Gastrocnemius medialis (tissue), 4 donors: ENCODE results near the gene CCP110. TPM values are rescaled to one million over a fixed set of nuclear protein-coding genes. Genes with fewer than 3 reads are reported as not detected.

Source experiments
- ATAC-seq, 2 donors: fragments of 150-250 bp; one replicate each; pipeline ENCODE4 v1.9.1; 2016
- DNase-seq, 2 donors: peaks; one replicate each; pipeline ENCODE4 v3.0.0-alpha.2; 2019
- H3K27ac ChIP-seq, 4 donors: fragments of 200-600 bp; sonication (generic); 1 replicate in 1 of 4; 2 replicates in 3 of 4; pipeline ENCODE4 v1.5.1; 2016 to 2018; ENCODE audit warnings: mild to moderate bottlenecking in 2 of 4, moderate library complexity in 1 of 4
- H3K27me3 ChIP-seq, 3 donors: fragments of 200-600 bp; sonication (generic) in 2 of 3; 1 replicate in 1 of 3; 2 replicates in 2 of 3; pipeline versions ENCODE4 v1.5.1 to v1.6.0; 2016 to 2019; ENCODE audit warnings: mild to moderate bottlenecking in 1 of 3, moderate library complexity in 1 of 3
- H3K36me3 ChIP-seq, 2 donors: fragments of 200-600 bp; sonication (generic) in 1 of 2; one replicate each; pipeline ENCODE4 v1.5.1; 2017 to 2018
- H3K4me1 ChIP-seq, 2 donors: fragments of 200-600 bp; sonication (generic) in 1 of 2; one replicate each; pipeline ENCODE4 v1.5.1; 2016 to 2017; ENCODE audit warnings: mild to moderate bottlenecking in 2 of 2
- H3K4me3 ChIP-seq, 4 donors: fragments of 200-600 bp; sonication (generic) in 3 of 4; 1 replicate in 1 of 4; 2 replicates in 3 of 4; pipeline ENCODE4 v1.5.1; 2016 to 2019; ENCODE audit warnings: mild to moderate bottlenecking in 2 of 4
- H3K9me3 ChIP-seq, 3 donors: fragments of 200-600 bp; sonication (generic) in 2 of 3; 1 replicate in 1 of 3; 2 replicates in 2 of 3; pipeline ENCODE4 v1.5.1; 2016 to 2019
- POLR2A ChIP-seq, 2 donors: fragments of 450-650 bp; IDR thresholded peaks; one replicate each; pipeline ENCODE4 v1.6.1; 2017; ENCODE audit warnings: antibody characterized with exemption in 2 of 2, mild to moderate bottlenecking in 2 of 2, moderate library complexity in 2 of 2
- in situ Hi-C, 4 donors: fragments of 200-750 bp; cut with MboI; loops; one replicate each; pipeline versions ENCODE4 v1.15.0 to v1.8.0; 2017; ENCODE audit warnings: low sequenced_read_pairs in 4 of 4
- intact Hi-C: fragments of 100-400 bp; cut with DNase I; formaldehyde crosslinking; loops from one replicate; pipeline ENCODE4 v1.15.1; 2023; ENCODE audit warnings: low total_unique reads
- total RNA-seq, 4 donors: library from RNA; depleted of rRNA; stranded (reverse); fragments of >200 nt; gene quantifications; one replicate each; pipeline versions ENCODE4 v1.1.0 to v1.2.3, GENCODE V29; 2016
- TF ChIP-seq, protein P1 (sequence below), 5 experiments: fragments of 450-650 bp in 3 of 5; fragments of 200-600 bp in 2 of 5; sonication (generic) in 2 of 5; IDR thresholded peaks in 4 of 5; conservative IDR thresholded peaks in 1 of 5; 1 replicate in 4 of 5; 2 replicates in 1 of 5; pipeline ENCODE4 v1.5.1; 2016 to 2019; ENCODE audit warnings: antibody characterized with exemption in 5 of 5, mild to moderate bottlenecking in 3 of 5, moderate library complexity in 3 of 5

CCP110 gene
- total RNA-seq, 4 donors from 2014 or later = 6.8 to 8.8 (median 7.0) TPM

GRCh38 chr16:19589106-19589505 is 65.4 kb downstream of the CCP110 start:
- intact Hi-C loops (no loop called here), in situ Hi-C loops (no loop called here)
- no peak overlapping the region for H3K27ac ChIP-seq
- H3K9me3 ChIP-seq = no peaks in the 10 kb centered on the region
- no peaks in the 10 kb centered on the region for H3K4me1 ChIP-seq
- TF ChIP-seq, protein P1, sequence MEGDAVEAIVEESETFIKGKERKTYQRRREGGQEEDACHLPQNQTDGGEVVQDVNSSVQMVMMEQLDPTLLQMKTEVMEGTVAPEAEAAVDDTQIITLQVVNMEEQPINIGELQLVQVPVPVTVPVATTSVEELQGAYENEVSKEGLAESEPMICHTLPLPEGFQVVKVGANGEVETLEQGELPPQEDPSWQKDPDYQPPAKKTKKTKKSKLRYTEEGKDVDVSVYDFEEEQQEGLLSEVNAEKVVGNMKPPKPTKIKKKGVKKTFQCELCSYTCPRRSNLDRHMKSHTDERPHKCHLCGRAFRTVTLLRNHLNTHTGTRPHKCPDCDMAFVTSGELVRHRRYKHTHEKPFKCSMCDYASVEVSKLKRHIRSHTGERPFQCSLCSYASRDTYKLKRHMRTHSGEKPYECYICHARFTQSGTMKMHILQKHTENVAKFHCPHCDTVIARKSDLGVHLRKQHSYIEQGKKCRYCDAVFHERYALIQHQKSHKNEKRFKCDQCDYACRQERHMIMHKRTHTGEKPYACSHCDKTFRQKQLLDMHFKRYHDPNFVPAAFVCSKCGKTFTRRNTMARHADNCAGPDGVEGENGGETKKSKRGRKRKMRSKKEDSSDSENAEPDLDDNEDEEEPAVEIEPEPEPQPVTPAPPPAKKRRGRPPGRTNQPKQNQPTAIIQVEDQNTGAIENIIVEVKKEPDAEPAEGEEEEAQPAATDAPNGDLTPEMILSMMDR (IDR thresholded peaks at IDR 0.05 in 4 of 5, conservative IDR thresholded peaks at IDR 0.05 in 1 of 5) = no peak
- TF ChIP-seq POLR2A (IDR thresholded peaks at IDR 0.05) = no peak
- DNase-seq (no peak), ATAC-seq (no peak)
- H3K4me3 ChIP-seq = no peak overlapping the region
- peaks cover 0 to 56% of the 10 kb centered on the region in 2 donors for H3K36me3 ChIP-seq
- no peaks in the 10 kb centered on the region for H3K27me3 ChIP-seq

DNA sequence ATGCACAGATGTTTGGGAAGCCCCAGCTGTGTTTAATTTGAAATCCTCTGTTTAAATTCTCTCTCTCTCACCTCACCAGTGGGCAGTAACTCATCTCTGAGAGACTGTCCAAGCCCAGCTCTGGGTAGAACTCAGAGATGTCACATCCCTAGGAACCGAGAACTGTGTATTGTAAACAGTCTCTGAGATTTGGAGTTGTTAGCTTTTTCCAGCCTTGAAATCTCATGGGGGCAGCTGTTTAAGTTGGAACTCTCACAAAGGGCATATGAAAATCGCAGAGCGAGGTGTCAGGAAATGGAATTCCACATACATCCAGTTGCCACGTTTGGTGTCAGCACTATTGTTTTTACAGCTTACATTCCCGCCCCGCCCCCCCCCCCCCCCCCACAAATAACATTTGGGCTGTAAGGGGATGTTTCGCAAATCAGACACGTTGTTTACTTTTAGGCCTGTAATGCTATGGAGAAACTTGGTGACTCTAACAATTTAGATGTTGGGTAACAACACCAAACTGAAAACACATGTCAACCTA is 66.1 kb downstream of the CCP110 start:
- TF ChIP-seq, protein P1 (IDR thresholded peaks at IDR 0.05 in 4 of 5, conservative IDR thresholded peaks at IDR 0.05 in 1 of 5) = no peak
- no peak for TF ChIP-seq POLR2A (IDR thresholded peaks at IDR 0.05)
- DNase-seq (no peak), ATAC-seq (no peak)
- Histone ChIP-seq H3K27me3 (no peaks in the 10 kb centered on the region), H3K4me3 (no peak overlapping the region), H3K9me3 (no peaks in the 10 kb centered on the region), H3K4me1 (no peaks in the 10 kb centered on the region), H3K36me3 (peaks cover 0 to 54% of the 10 kb centered on the region in 2 donors), H3K27ac (no peak overlapping the region)
- in situ Hi-C loops (loop anchor here in 1 of 4 donors (5.0 kb wide), 1 partner anchor 297 kb away; no protein-coding TSS in a partner anchor), intact Hi-C loops (no loop called here)

GRCh38 chr16:19595043-19595767 is 71.5 kb downstream of the CCP110 start:
- Histone ChIP-seq H3K9me3 (no peaks in the 10 kb centered on the region), H3K4me1 (no peaks in the 10 kb centered on the region), H3K27ac (no peak overlapping the region), H3K27me3 (no peaks in the 10 kb centered on the region), H3K36me3 (peaks cover 0 to 37% of the 10 kb centered on the region in 2 donors), H3K4me3 (no peak overlapping the region)
- no peak for TF ChIP-seq POLR2A (IDR thresholded peaks at IDR 0.05)
- TF ChIP-seq, protein P1 (IDR thresholded peaks at IDR 0.05 in 4 of 5, conservative IDR thresholded peaks at IDR 0.05 in 1 of 5) = no peak
- no peak for DNase-seq
- intact Hi-C loops = no loop called here
- in situ Hi-C loops = no loop called here
- no peak for ATAC-seq

DNA sequence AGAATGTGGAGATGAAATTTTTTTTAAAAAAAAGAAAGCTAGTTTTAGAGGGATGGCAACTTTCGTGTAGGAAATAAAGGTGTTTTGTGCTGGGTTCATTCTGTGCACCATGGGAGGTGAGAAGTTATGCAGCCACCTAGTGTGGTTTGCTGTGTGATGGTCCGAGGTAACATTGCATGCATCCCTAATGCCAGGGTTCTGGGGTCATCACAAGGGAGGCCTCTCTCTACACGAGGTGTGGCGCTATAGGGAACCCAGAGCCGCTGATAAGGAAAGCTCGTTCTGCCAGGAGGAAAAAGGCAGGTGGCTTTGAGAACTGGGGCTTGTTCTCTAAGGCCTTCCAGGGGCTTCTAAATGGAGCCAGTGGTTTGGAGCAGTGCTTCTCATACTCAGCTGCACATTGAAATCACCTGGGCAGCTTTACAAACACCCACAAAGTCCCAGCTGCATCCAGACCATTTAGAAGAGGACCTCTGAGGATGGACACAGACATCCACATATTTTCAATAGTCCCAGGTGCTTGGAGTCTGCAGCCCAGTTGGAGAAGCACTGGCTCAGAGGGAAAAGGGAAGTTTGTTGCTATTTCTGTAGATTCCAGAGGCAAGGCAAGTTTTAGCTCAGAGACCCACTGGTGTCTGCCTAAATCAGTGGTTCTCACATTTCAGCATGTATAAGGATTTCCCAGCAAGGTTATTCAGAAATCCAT is 75.2 kb downstream of the CCP110 start:
- Histone ChIP-seq H3K36me3 (peaks cover 0 to 26% of the 10 kb centered on the region in 2 donors), H3K9me3 (no peaks in the 10 kb centered on the region), H3K4me3 (no peak overlapping the region), H3K27me3 (no peaks in the 10 kb centered on the region), H3K27ac (no peak overlapping the region), H3K4me1 (no peaks in the 10 kb centered on the region)
- in situ Hi-C loops = no loop called here
- ATAC-seq (no peak), DNase-seq (no peak)
- intact Hi-C loops = no loop called here
- TF ChIP-seq, protein P1 (IDR thresholded peaks at IDR 0.05 in 4 of 5, conservative IDR thresholded peaks at IDR 0.05 in 1 of 5) = no peak
- TF ChIP-seq POLR2A (IDR thresholded peaks at IDR 0.05) = no peak
